ENCODE results near the gene EYA4.

The EYA4 gene

GRCh38 chr6:133241086-133241900 is at the start of gene EYA4:
Gene EYA4 (plus strand): TSS chr6:133241357. CDS start chr6:133274781, 33,424 bp downstream.
- peak; percentile 30 for DNase-seq (ENCODE audit: low read depth)
- H3K4me3 ChIP-seq (ENCODE audit: low read depth, low read length): peak within 1 kb of the TSS; percentile 54

DNA sequence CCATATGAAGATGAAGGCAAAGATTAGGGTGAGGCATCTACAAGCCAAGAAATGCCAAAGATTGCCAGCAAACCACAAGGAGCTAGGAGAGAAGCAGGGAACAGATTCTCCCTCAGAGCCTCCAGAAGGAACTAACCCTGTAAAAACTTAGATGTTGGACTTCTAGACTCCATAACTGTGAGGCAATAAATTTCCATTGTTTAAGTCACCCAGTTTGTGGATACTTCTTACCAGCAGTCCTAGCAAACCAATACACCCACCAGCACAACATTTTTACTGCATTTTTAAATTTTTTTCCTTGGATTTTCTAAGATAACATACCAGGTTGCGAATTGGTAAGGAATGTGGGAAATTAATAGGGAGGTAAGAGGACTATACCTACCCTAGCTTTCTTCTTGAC is 47.8 kb upstream of the EYA4 start:
- DNase-seq (ENCODE audit: low read depth): no peak

More at GRCh38 chr6:133241086-133241900, at the start of gene EYA4:
- TF ChIP-seq, protein P1, sequence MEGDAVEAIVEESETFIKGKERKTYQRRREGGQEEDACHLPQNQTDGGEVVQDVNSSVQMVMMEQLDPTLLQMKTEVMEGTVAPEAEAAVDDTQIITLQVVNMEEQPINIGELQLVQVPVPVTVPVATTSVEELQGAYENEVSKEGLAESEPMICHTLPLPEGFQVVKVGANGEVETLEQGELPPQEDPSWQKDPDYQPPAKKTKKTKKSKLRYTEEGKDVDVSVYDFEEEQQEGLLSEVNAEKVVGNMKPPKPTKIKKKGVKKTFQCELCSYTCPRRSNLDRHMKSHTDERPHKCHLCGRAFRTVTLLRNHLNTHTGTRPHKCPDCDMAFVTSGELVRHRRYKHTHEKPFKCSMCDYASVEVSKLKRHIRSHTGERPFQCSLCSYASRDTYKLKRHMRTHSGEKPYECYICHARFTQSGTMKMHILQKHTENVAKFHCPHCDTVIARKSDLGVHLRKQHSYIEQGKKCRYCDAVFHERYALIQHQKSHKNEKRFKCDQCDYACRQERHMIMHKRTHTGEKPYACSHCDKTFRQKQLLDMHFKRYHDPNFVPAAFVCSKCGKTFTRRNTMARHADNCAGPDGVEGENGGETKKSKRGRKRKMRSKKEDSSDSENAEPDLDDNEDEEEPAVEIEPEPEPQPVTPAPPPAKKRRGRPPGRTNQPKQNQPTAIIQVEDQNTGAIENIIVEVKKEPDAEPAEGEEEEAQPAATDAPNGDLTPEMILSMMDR (conservative IDR thresholded peaks at IDR 0.05; ENCODE audit: low read depth, low read length): no peak

DNA sequence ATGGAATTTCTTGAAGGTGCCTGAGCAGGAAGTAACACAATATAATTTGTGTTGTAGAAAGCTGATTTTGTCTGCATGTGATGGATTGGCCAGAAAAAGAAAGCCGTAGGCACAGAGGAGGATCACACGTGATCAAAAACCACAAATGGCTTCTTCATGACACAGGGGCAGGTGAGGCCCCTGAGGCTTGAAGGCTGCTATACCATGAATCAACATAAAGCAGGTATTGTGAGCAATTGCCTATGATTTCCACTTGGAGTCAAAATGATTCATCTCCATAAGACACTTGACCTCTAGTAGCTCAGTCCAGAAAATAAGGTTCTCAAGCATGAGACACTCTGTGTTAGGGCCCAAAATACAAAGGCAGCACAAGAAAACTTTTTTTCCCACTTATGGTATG is 42.4 kb upstream of the EYA4 start:
- no peak overlapping the region for H3K4me3 ChIP-seq (ENCODE audit: low read depth, low read length)
- TF ChIP-seq, protein P1 (conservative IDR thresholded peaks at IDR 0.05; ENCODE audit: low read depth, low read length): no peak
- peak; percentile 23 for DNase-seq (ENCODE audit: low read depth)

More for the DNA sequence above, 47.8 kb upstream of the EYA4 start:
- TF ChIP-seq, protein P1 (conservative IDR thresholded peaks at IDR 0.05; ENCODE audit: low read depth, low read length): no peak
- H3K4me3 ChIP-seq (ENCODE audit: low read depth, low read length): no peak overlapping the region

DNA sequence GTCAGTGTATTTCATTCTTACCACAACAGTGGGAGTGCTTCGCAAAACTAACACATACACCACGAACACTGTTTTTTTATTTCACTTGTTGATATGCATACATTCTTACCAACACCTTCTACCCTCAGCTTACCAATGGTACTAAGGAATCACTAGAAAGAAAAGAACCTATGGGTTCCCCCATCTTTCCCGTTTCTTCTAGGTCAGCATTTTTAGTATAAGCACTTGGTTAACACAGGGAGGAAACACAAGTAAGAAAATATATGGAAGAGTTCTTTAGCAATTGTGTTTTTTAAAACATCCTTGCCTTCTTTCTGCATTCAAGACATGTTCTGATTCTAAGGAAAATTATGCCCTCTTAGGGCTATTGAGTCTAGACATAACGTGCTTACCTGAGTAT is 39.9 kb upstream of the EYA4 start:
- no peak for DNase-seq (ENCODE audit: low read depth)
- H3K4me3 ChIP-seq (ENCODE audit: low read depth, low read length): no peak overlapping the region
- TF ChIP-seq, protein P1 (conservative IDR thresholded peaks at IDR 0.05; ENCODE audit: low read depth, low read length): no peak

DNA sequence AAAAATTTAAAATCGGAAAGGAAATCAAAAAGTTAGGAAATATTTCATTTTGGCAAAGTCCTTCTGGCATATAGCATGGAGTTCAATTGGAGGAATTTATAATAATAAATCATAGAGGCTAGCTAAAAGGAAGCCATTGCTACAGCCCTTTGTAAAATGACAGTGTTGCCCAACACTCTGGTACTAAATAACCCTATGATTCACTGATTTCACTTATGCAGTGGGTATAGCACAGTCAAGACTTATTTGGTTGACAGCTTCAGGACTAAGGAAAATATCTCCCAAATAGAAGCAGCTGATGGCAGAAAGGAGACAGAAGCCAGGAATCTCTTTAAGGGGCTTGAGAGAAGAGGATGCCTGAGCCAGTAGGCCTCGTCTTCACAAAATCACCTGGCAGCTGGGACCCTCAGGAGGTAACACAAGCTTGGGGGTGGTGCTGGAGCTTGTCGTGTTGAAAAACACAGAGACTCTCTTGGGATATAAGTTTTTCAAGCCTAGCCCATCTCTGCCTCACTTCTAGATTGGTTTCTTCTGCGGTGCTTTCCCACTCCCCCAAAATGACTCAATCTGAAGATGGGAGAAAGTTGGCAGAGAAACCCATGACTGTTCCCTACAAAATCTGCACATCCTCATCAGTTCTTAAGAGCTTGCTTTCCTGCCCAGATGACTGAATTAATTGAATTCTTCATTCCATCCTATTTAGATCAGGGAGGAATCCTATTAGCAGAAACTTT is 38.4 kb upstream of the EYA4 start:
- no peak for DNase-seq (ENCODE audit: low read depth)
- H3K4me3 ChIP-seq (ENCODE audit: low read depth, low read length): no peak overlapping the region
- TF ChIP-seq, protein P1 (conservative IDR thresholded peaks at IDR 0.05; ENCODE audit: low read depth, low read length): no peak

- H3K4me3 ChIP-seq (ENCODE audit: low read depth, low read length): no peak overlapping the region
- no peak for DNase-seq (ENCODE audit: low read depth)
- TF ChIP-seq, protein P1 (conservative IDR thresholded peaks at IDR 0.05; ENCODE audit: low read depth, low read length): no peak
Observed at GRCh38 chr6:133203344-133203697, 37.8 kb upstream of the EYA4 start.
